GM12878 (cell line): Measurements from ENCODE around the gene LMNB1. TPM values are rescaled to one million over a fixed set of nuclear protein-coding genes. Genes with fewer than 3 reads are reported as not detected.

ENCODE experiments used
- ATAC-seq: fragments of 200-7000 bp; cut with Tn5 transposase; 3 replicates; pipeline ENCODE4 v1.9.1; 2020; ENCODE audit warnings: mild to moderate bottlenecking, moderate library complexity
- BruUV-seq: library from RNA; stranded (reverse); fragments of 400-500 nt; replicated peaks from 2 replicates; lab custom pipeline; 2021; lab: Mats Ljungman, UMichigan
- CTCF ChIA-PET: fragments of 300-600 bp; sonication (Branson Sonifier 250); formaldehyde crosslinking; extraction: SDS; loops from one replicate; lab custom pipeline; 2021; ENCODE audit warnings: inconsistent platforms; lab: Yijun Ruan, JAX
- POLR2A ChIA-PET: fragments of 350-600 bp; formaldehyde crosslinking; extraction: SDS; loops from one replicate; lab custom pipeline; 2021; ENCODE audit warnings: inconsistent platforms; lab: Charles Lee
- RAD21 ChIA-PET: fragments of 300-600 bp; sonication (Branson Sonifier 250); formaldehyde crosslinking; loops from one replicate; lab custom pipeline; 2023; ENCODE audit warnings: antibody characterized with exemption; ENCODE audit not compliant: unreplicated experiment; lab: Charles Lee
- SMC1A ChIA-PET: fragments of 300-600 bp; sonication (Branson Sonifier 250); formaldehyde crosslinking; loops from one replicate; lab custom pipeline; 2023; ENCODE audit not compliant: unreplicated experiment, uncharacterized antibody; lab: Charles Lee
- DNase-seq: peaks from one replicate; pipeline ENCODE4 v3.0.0-alpha.2; 2011; ENCODE audit warnings: low read depth, low spot score
- FAIRE-seq: peaks from 3 replicates; lab custom pipeline; 2011; peaks lifted over from hg19 to GRCh38; lab: Jason Lieb, UNC
- H2AFZ ChIP-seq: 2 replicates; pipeline ENCODE4 v1.6.0; 2011; ENCODE audit warnings: low read depth, low read length, control low read depth; ENCODE audit not compliant: control insufficient read depth
- H3K27ac ChIP-seq: 2 replicates; pipeline ENCODE4 v1.5.1; 2011; ENCODE audit warnings: control low read depth; ENCODE audit not compliant: control insufficient read depth, insufficient read depth
- H3K27me3 ChIP-seq, 2 experiments: replicated peaks in 1 of 2; 2 replicates each; pipeline versions ENCODE4 v1.6.0 to v1.6.1; 2011; ENCODE audit warnings: low read length in 1 of 2; ENCODE audit not compliant: control insufficient read depth in 2 of 2, insufficient read depth in 2 of 2
- H3K36me3 ChIP-seq, 2 experiments: 2 replicates each; pipeline ENCODE4 v1.5.1; 2011; ENCODE audit warnings: low read length in 1 of 2; ENCODE audit not compliant: control insufficient read depth in 2 of 2, insufficient read depth in 2 of 2
- H3K4me1 ChIP-seq: 2 replicates; pipeline ENCODE4 v1.6.1; 2011; ENCODE audit warnings: mild to moderate bottlenecking, low read length, moderate library complexity, mixed read lengths; ENCODE audit not compliant: control insufficient read depth, insufficient read depth
- H3K4me2 ChIP-seq: 2 replicates; pipeline ENCODE4 v1.6.0; 2011; ENCODE audit warnings: control low read depth; ENCODE audit not compliant: control insufficient read depth, insufficient read depth
- H3K4me3 ChIP-seq: fragments of 200-600 bp; sonication (generic); 2 replicates; pipeline ENCODE4 v1.5.1; 2016
- H3K79me2 ChIP-seq: 2 replicates; pipeline ENCODE4 v1.6.0; 2011; ENCODE audit warnings: low read length; ENCODE audit not compliant: control insufficient read depth, insufficient read depth
- H3K9ac ChIP-seq: 2 replicates; pipeline ENCODE4 v1.8.0; 2011; ENCODE audit warnings: low read length, control low read depth, mixed read lengths; ENCODE audit not compliant: control insufficient read depth, insufficient read depth
- H3K9me3 ChIP-seq: replicated peaks from 3 replicates; pipeline ENCODE4 v1.5.1; 2011; ENCODE audit warnings: mild to moderate bottlenecking, low read length; ENCODE audit not compliant: control insufficient read depth, insufficient read depth
- H4K20me1 ChIP-seq: 2 replicates; pipeline ENCODE4 v1.6.0; 2011; ENCODE audit not compliant: control insufficient read depth, insufficient read depth
- CREM ChIP-seq: IDR thresholded peaks from 2 replicates; pipeline ENCODE4 v1.6.1; 2014; ENCODE audit warnings: antibody characterized with exemption, low read depth
- EZH2 ChIP-seq: IDR thresholded peaks from 2 replicates; pipeline ENCODE4 v1.6.1; 2012; ENCODE audit warnings: low read depth, mild to moderate bottlenecking, control low read depth, inconsistent platforms, low read length, borderline replicate concordance; ENCODE audit not compliant: control insufficient read depth
- HCFC1 ChIP-seq: fragments of 150-350 bp; IDR thresholded peaks from 2 replicates; pipeline ENCODE4 v1.6.1; 2014; ENCODE audit warnings: low read length
- HDGF ChIP-seq: fragments of 450-650 bp; IDR thresholded peaks from 2 replicates; pipeline ENCODE4 v1.6.1; 2016; ENCODE audit warnings: antibody characterized with exemption
- HSF1 ChIP-seq: fragments of 150-350 bp; IDR thresholded peaks from 2 replicates; pipeline ENCODE4 v1.6.1; 2014; ENCODE audit warnings: mild to moderate bottlenecking, low read depth, low read length
- RB1 ChIP-seq: fragments of 450-650 bp; formaldehyde crosslinking; IDR thresholded peaks from 2 replicates; pipeline ENCODE4 v1.6.1; 2017; ENCODE audit warnings: mild to moderate bottlenecking, borderline replicate concordance
- SMC3 ChIP-seq: IDR thresholded peaks from 2 replicates; pipeline ENCODE4 v1.6.1; 2011; ENCODE audit warnings: low read length, improper control_type of control experiment, borderline replicate concordance
- SPI1 ChIP-seq: IDR thresholded peaks from 2 replicates; pipeline ENCODE4 v1.6.1; 2011; ENCODE audit warnings: low read depth, mild to moderate bottlenecking, low read length, moderate library complexity, borderline replicate concordance; ENCODE audit not compliant: insufficient read depth
- SUPT20H ChIP-seq: IDR thresholded peaks from 2 replicates; pipeline ENCODE4 v1.6.1; 2011; ENCODE audit warnings: low read depth, mild to moderate bottlenecking, low read length, moderate library complexity, borderline replicate concordance; ENCODE audit not compliant: control insufficient read depth
- ZNF622 ChIP-seq: fragments of 450-650 bp; IDR thresholded peaks from 2 replicates; pipeline ENCODE4 v1.6.1; 2017; ENCODE audit warnings: mild to moderate bottlenecking, inconsistent platforms
- WGBS: methylation state at CpG from one replicate; pipeline ENCODE4 v1.1.6; 2016; ENCODE audit warnings: low lambda C conversion rate; ENCODE audit not compliant: insufficient replicate concordance, insufficient coverage; ENCODE audit errors: missing lambda C conversion rate; 5-methylcytosine and 5-hydroxymethylcytosine counted together
- in situ Hi-C: fragments of 300-500 bp; cut with MboI; formaldehyde crosslinking; loops from 9 replicates; pipeline ENCODE4 v1.14.3; 2018; ENCODE audit warnings: mixed read lengths
- intact Hi-C: fragments of 100-400 bp; cut with micrococcal nuclease; formaldehyde crosslinking; loops from one replicate; pipeline ENCODE4 v1.14.2; 2022; ENCODE audit not compliant: unreplicated experiment
- polyA plus RNA-seq, 11 experiments: library from polyadenylated mRNA; depleted of rRNA in 4 of 11; unstranded in 6 of 11; stranded (reverse) in 5 of 11; fragments of >200 nt; fragmentation: Nextera tagmentation in 4 of 11; fragmentation: Illumina TruSeq in 1 of 11; extraction: Ambion mirVana in 4 of 11; extraction: Trizol in 1 of 11; gene quantifications; 1 replicate in 1 of 11; 2 replicates in 10 of 11; pipeline versions ENCODE4 v1.2.1 to v1.2.3, GENCODE V29; 2011 to 2016; ENCODE audit warnings: inconsistent platforms in 2 of 11, missing spikeins in 2 of 11, low read depth in 1 of 11
- total RNA-seq, 4 experiments: library from RNA; depleted of rRNA in 3 of 4; stranded (reverse); fragments of >200 nt in 3 of 4; fragmentation: Illumina TruSeq in 1 of 4; extraction: Trizol in 1 of 4; gene quantifications; 2 replicates each; pipeline versions ENCODE4 v1.2.1 to v1.2.3, GENCODE V29; 2013 to 2021
- TF ChIP-seq, protein P1 (sequence below): fragments of 150-350 bp; IDR thresholded peaks from 2 replicates; pipeline ENCODE4 v1.6.1; 2016; ENCODE audit warnings: low read depth, low read length

Gene LMNB1
- total and polyA plus RNA-seq, 10 of the 15 experiments (the other 5 are each of a cell fraction or from before 2014, with no cell fraction given): 7.0 to 185 (median 86.4) TPM

DNA sequence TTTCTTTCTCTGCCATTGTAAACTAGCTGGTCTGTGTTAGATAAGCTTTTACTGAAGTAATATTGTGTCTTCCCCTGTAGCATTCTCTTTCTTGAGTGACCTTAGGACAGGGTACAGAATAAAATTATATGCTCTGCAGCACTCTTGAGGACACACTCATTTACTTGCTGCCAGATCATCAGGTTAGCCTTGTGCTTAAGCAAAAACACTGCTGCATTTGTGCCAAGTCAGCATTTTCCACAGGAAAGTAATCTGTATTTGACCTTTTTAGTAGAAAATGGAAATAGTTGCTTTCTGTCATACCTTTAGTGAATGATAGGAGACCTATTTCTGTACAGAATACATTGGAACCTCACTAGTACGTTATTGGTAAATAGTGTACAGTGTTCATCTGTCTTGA, 54.2 kb downstream of the LMNB1 start:
- intact Hi-C loops: no loop called here
- no peaks in the 10 kb centered on the region for H4K20me1 ChIP-seq
- H3K27ac ChIP-seq: no peak overlapping the region
- ChIA-PET SMC1A (interaction anchor here (1.0 to 2.3 kb wide), 8 partner anchors 16 to 193 kb away, joined by 3 to 9 read pairs (median 4); no protein-coding TSS in a partner anchor), CTCF (interaction anchor here (0.9 to 1.7 kb wide), 5 partner anchors 14 to 483 kb away, joined by 3 to 4 read pairs (median 3); no protein-coding TSS in a partner anchor)
- no peak overlapping the region for H2AFZ ChIP-seq
- H3K4me2 ChIP-seq: no peak overlapping the region
- peaks cover 24 to 30% of the 10 kb centered on the region in 2 experiments for H3K36me3 ChIP-seq
- no peaks in the 10 kb centered on the region; the same call in none of the 2 replicates for H3K79me2 ChIP-seq
- TF ChIP-seq HCFC1 (no peak), RB1 (no peak), HSF1 (no peak)
- TF ChIP-seq, all 136 proteins: peak for 0
- H3K9me3 ChIP-seq: no peaks in the 10 kb centered on the region
- BruUV-seq: no TSS peak
- H3K4me3 ChIP-seq: no peak overlapping the region
- ATAC-seq: no peak
- FAIRE-seq: no peak
- H3K27me3 ChIP-seq: no peaks in the 10 kb centered on the region
- H3K9ac ChIP-seq: no peak overlapping the region
- ChIA-PET POLR2A (interaction anchor here (0.6 kb wide), 1 partner anchor 9 kb away, joined by 6 read pairs; no protein-coding TSS in a partner anchor), RAD21 (interaction anchor here (1.0 to 1.9 kb wide), 3 partner anchors 156 to 485 kb away, joined by 3 to 6 read pairs (median 3); no protein-coding TSS in a partner anchor)
- no peaks in the 10 kb centered on the region for H3K4me1 ChIP-seq
- in situ Hi-C loops: no loop called here
- WGBS: 100% methylated on average over 1 of the region's 1 CpG
- DNase-seq: no peak

DNA sequence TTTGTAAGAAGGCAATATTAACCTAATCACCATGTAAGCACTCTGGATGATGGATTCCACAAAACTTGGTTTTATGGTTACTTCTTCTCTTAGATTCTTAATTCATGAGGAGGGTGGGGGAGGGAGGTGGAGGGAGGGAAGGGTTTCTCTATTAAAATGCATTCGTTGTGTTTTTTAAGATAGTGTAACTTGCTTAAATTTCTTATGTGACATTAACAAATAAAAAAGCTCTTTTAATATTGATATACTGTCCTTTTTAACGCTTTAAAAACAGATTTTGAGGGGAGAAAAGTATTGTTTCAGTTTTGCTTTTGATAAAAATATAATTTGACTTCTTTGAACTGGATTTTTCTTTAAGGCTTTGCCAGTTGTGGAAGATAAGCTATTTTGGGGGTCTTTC, 59.8 kb downstream of the LMNB1 start:
- no peak overlapping the region for H3K27ac ChIP-seq
- H3K9me3 ChIP-seq: no peaks in the 10 kb centered on the region
- WGBS: 98% methylated on average over 2 of the region's 2 CpGs
- H3K36me3 ChIP-seq: peaks cover 11 to 14% of the 10 kb centered on the region in 2 experiments
- H3K4me3 ChIP-seq: no peak overlapping the region
- in situ Hi-C loops (no loop called here), intact Hi-C loops (no loop called here)
- no peak overlapping the region for H3K9ac ChIP-seq
- H3K4me2 ChIP-seq: no peak overlapping the region
- POLR2A ChIA-PET: interaction anchor here (0.7 kb wide), 2 partner anchors 36 to 59 kb away, joined by 3 to 4 read pairs; no protein-coding TSS in a partner anchor
- SMC1A ChIA-PET: interaction anchor here (0.6 to 2.2 kb wide), 10 partner anchors 11 to 476 kb away, joined by 3 to 9 read pairs (median 4); no protein-coding TSS in a partner anchor
- BruUV-seq: no TSS peak
- H2AFZ ChIP-seq: no peak overlapping the region
- no peaks in the 10 kb centered on the region for H3K79me2 ChIP-seq
- no peaks in the 10 kb centered on the region for H3K4me1 ChIP-seq
- CTCF ChIA-PET: interaction anchor here (0.6 to 2.0 kb wide), 11 partner anchors 11 to 506 kb away, joined by 3 to 10 read pairs (median 4); no protein-coding TSS in a partner anchor
- no peaks in the 10 kb centered on the region for H4K20me1 ChIP-seq
- no peaks in the 10 kb centered on the region for H3K27me3 ChIP-seq
- ATAC-seq: no peak
- RAD21 ChIA-PET: interaction anchor here (0.6 to 1.7 kb wide), 5 partner anchors 35 to 476 kb away, joined by 3 to 5 read pairs (median 3); no protein-coding TSS in a partner anchor
- FAIRE-seq: no peak
- no peak for DNase-seq
- TF ChIP-seq ZNF622 (no peak), SUPT20H (no peak), EZH2 (no peak), SPI1 (no peak), CREM (no peak), HDGF (no peak), SMC3 (no peak), RB1 (no peak)
- TF ChIP-seq, protein P1, sequence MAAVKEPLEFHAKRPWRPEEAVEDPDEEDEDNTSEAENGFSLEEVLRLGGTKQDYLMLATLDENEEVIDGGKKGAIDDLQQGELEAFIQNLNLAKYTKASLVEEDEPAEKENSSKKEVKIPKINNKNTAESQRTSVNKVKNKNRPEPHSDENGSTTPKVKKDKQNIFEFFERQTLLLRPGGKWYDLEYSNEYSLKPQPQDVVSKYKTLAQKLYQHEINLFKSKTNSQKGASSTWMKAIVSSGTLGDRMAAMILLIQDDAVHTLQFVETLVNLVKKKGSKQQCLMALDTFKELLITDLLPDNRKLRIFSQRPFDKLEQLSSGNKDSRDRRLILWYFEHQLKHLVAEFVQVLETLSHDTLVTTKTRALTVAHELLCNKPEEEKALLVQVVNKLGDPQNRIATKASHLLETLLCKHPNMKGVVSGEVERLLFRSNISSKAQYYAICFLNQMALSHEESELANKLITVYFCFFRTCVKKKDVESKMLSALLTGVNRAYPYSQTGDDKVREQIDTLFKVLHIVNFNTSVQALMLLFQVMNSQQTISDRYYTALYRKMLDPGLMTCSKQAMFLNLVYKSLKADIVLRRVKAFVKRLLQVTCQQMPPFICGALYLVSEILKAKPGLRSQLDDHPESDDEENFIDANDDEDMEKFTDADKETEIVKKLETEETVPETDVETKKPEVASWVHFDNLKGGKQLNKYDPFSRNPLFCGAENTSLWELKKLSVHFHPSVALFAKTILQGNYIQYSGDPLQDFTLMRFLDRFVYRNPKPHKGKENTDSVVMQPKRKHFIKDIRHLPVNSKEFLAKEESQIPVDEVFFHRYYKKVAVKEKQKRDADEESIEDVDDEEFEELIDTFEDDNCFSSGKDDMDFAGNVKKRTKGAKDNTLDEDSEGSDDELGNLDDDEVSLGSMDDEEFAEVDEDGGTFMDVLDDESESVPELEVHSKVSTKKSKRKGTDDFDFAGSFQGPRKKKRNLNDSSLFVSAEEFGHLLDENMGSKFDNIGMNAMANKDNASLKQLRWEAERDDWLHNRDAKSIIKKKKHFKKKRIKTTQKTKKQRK: no peak
